Stimulated activated CD4-positive, alpha-beta T cell treated with anti-CD3 and anti-CD28 coated beads, Interleukin-1b, Interleukin-23, amount 100 ng/mL, for 48 hours (primary cell): Measurements from ENCODE around the gene PHF12.
"Not testable (repeated sequence)": the region's sequence is repeated elsewhere in the genome, so short reads cannot be mapped to it uniquely, and the experiment has no call there.

Source experiments
- DNase-seq: peaks from one replicate; pipeline ENCODE4 v3.0.0-alpha.2; 2020

The PHF12 gene

DNA sequence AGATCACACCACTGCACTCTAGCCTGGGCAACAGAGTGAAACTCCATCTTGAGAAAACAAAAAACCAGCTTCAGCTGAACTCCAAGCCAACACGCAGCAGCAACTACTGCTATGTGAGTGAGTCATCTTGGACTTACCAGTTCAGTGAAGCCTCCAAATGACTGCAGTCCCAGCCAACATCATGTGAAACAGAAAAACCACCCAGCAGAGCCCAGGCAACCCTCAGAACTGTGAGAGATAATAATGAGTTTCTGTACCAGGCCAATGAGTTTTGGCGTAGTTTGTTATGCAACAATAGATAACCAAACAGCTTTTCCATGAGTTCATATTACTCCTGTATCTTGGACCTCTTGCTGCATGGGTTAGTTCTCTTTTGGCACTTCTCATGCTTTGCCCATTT, 23.3 kb downstream of the PHF12 start:
- DNase-seq: peak; percentile 58

DNA sequence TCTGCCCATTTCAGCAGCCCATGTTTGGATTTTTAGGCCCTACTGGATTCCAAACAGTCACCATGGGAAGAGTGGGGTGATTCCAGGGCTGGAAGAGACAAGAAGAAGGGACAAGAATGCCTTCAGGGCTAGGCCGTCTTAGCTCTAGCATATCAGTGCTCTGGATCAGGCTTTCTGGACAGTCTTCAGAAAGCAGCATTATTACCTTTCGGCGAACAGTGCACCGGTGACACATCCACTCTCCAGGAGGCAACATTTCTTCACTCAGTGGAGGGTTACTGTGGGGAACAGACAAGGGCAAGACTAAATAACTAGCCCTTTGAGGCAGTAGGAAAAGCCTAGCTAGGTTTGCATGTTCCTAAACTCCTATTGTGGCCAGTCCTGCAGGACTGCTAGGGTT, 24.5 kb downstream of the PHF12 start:
- DNase-seq: no peak

- DNase-seq: no peak
Observed at GRCh38 chr17:28926366-28926765, 25.0 kb downstream of the PHF12 start.

DNA sequence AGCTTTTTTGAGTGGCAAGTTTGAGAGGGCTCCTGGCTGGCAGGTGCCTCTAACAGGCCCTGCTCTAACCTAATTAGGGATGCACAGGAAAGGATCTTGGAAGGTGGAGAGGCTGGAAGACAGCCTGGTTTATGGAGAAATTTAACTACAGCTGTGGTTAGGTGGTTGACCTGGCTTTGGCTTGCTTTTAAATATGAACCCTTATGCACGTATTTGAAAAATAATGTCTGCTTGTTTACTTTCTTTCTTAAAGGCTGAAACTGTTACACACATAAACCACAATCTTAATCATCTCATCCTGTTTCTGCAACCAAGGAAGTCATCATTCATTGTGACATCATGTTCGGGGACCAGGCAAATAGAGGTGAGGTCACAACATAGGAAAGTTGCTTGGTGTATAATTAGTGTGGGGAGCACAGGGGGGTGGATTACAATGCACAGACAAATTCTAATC, 25.4 kb downstream of the PHF12 start:
- DNase-seq: peak; percentile 40

- no peak for DNase-seq
Observed at GRCh38 chr17:28920201-28920600, 31.1 kb downstream of the PHF12 start.

DNA sequence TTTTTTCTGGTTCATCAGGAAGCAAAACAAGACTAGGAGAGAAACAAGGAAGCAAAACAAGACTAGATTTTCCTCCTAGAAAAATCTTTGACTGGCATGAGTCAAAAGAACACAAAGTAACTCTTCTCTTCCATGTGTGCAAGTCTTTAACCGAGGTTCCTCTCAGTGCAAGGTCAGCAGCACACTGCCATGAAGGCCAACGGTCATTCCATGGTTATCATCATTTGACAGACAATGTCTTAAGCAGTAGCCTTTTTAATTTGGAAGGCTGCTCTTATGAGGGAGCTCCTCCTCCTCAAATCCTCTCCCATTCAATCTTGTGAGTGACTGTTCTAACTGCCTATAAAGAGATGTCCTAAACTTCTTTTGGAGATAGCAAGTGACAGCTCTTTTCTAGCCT, 33.0 kb downstream of the PHF12 start:
- DNase-seq: no peak

DNA sequence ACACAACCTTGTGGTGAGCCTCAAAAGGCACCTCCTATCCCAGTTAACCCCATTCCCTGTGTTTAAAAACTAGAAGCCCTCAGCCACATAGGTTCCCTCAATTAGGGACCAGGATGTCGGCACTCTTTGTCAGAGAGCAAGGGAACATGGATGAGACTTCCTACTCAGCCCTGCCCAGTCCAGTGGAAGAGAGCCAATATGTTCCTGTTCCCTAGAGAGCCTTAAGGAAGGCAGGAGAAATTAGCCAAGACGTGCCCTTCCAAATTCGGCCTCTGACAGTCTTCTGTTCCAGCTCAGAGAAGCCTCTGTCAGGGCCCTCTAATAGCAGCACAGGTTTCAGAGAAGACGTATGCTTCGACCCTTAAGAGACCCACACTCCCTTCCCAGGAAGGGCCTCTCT, 33.9 kb downstream of the PHF12 start:
- no peak for DNase-seq

- DNase-seq: no peak
Observed at GRCh38 chr17:28917029-28917428, 34.3 kb downstream of the PHF12 start.

DNA sequence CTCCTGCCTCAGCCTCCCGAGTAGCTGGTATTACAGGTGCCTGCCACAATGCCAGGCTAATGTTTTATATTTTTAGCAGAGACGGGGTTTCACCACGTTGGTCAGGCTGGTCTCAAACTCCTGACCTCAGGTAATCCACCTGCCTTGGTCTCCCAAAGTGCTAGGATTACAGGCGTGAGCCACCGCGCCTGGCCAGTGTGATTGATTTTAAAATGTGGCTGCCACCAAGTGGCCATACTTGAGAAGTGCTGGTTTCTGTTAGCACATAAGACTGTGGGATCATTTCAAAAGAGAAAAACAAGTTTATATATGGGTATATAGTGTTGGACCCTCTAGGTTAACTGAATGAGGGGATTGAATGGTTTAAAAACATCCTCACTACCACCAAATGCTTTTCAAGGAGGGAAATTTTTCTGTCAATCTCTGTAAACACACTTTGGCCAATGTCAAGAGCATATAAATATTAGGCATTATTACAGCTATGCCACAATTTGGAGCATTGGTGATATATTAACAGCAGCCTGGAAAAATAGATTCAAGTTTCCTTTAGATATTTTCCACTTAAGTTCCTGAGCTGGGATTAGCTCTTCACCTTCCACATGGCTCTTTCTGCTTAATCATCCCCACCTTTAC, 34.9 kb downstream of the PHF12 start:
- no peak for DNase-seq

DNA sequence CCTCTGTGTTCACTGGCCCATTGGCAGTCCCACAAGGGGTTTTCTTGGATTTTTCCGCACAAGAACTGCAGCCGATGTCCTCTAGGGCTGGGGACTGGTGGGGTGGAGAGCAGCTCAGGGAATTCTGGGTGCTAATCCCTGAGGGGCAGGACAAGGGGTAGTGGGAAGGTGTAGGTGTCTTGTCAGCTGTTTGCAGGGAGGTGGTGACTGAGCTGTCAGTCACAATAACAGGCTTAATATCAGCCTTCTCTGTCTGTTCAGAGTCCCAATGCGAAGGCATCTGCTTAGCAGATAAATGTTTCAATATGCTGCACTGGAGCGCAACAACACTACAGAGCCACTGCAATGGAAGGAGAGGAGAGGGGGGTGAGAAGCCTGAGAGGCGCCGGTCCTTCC, 38.4 kb downstream of the PHF12 start:
- DNase-seq: no peak

DNA sequence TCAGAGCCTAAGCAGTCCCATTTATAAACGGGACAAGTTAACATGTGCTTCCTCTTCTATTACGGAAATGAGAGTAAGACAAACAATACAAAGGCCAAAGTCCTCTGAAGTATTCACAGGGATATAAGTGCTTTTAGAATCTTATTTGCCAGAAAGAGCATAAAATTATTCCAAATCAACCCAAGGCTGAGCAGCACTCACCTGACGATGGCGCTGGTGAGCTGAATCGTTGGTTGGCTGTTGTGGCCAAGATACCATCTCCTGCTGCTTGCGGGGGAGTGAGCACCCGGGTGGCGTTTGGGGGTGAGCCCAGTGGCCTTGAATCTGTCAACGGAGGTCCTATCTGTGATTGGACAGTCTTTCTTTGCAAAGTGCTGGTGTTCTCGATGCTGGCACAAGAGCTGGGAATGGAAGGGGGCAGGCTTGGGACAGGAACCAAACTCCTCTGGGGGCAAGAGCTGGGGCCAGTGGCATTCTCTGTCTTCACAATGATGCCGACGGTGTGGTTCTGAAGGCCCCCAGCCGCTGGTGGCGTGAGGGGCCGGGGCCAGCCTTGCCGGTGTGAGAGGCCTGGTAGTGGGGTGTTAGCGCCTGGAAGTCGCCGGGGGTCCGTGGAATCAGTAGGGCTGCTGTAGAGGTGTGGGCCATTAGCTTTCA, 38.9 kb downstream of the PHF12 start:
- DNase-seq: no peak

- DNase-seq: no peak
Observed at GRCh38 chr17:28911411-28912045, 39.8 kb downstream of the PHF12 start.

- DNase-seq: no peak
Observed at GRCh38 chr17:28910534-28910933, 40.8 kb downstream of the PHF12 start.

GRCh38 chr17:28908640-28909167, 42.6 kb downstream of the PHF12 start:
- no peak for DNase-seq

DNA sequence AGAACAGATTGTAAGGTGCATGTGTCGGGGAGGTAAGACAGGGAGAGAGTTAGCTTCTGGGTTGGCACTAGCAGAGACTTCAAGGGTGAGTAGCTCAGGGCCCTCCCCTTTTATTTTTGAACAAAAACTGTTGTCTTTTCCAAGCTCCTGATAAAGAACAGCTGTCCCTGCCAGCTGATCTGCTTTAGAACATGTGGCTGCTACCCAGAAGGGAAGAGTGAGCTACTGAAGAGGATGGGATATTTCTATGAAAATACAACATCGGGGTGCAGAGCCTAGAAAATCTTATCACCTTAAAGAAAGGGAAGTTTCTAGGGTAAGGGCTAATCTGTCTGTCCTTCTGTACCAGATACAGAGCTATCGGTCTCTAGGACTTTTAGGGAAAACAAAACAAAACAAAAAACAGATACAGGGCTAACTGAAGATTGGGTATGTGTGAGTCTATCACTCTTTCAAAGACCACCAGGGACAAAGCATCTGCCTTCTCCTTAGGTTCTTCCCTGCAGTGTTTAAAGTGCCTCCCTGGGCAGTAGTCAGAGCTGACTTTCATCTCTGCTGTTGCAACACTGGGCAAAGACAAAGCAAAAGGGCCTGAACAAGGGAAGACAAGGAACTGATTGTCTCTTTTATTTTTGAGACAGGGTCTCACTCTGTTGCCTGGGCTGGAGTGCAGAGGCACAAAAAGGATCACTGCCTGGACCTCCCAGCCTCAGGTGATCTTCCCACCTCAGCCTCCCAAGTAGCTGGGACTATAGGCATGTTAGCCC, 43.4 kb downstream of the PHF12 start:
- no peak for DNase-seq

DNA sequence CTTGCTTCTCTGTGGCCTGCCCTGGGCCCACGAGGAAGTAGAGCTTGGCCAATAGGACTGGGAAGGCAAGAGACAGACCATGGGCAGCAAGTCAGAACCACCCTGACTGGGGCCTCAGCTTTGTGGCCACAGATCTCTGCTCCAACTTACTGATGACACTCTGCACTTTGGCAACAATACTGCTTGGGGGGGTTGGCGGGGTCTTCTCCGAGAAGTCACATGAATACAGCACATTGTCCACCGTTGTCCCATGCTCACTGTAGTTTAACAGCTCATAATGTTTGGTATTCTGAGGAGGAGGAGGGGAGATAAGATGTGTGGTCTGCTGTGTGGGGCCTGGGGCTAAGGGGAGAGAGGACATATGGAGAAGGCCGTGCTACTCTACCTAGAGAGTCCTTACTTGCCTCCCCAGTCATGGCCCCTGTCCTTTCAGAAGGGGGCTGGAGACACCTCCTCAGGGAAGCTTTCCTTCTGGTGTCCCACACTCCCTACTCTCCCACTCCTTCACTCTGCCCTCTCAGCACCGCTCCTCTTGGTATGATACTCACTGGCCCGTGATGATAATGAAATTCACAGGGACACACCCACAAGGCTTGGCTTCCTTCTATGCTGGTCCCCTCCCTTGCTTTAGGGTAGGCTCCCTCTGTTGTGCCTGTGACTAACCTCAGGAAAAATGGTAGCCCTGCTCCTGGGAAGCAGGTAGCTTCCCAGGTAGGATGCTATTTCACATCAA, 44.4 kb downstream of the PHF12 start:
- no peak for DNase-seq

DNA sequence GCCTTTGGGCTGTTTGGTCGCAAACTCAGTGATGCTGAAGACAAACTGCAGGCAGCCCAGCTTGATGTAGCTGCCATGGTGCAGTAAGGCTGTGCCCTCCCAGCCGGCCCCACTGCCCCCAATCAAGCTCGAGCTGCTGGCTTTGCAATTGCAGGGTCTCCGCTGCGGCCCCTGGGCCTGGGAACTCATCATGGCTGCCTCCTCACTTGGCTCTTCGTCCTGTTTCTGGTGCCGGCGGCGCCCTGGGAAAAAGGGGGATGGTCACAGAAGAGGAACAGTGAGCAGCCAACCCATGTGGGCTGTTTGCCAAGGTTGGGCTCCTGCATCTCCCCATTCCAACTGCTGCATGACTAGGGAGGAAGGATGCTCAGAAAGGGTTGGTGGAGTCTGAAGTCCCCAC, 45.0 kb downstream of the PHF12 start:
- no peak for DNase-seq

DNA sequence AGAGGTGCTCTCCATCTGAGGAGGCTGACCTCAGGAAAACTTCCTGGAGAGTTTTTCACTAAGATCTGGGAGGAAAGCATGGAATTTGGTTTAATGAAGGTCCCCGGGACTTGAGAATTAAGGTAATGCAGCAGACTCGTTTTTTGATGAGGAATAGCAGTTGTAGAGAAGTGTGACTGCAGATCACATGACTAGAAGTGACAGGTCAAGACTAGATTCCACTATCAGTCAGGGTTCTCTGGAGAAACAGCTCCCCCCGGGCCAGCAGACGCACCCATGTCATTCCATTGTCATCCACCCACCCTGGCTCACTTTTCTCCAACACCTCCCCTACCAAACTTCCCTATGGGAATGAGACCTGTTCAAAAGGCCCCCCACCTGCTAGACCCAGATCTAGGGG, 46.5 kb downstream of the PHF12 start:
- no peak for DNase-seq

GRCh38 chr17:28903546-28903841, 47.8 kb downstream of the PHF12 start:
- DNase-seq: not testable (repeated sequence)

- DNase-seq: peak; percentile 93
Observed at GRCh38 chr17:28902819-28903545, 48.3 kb downstream of the PHF12 start, which contains the start of gene DHRS13. TSS of gene DHRS13 (minus strand) at chr17:28903079. CDS start at chr17:28902944, 135 bp downstream.

DNA sequence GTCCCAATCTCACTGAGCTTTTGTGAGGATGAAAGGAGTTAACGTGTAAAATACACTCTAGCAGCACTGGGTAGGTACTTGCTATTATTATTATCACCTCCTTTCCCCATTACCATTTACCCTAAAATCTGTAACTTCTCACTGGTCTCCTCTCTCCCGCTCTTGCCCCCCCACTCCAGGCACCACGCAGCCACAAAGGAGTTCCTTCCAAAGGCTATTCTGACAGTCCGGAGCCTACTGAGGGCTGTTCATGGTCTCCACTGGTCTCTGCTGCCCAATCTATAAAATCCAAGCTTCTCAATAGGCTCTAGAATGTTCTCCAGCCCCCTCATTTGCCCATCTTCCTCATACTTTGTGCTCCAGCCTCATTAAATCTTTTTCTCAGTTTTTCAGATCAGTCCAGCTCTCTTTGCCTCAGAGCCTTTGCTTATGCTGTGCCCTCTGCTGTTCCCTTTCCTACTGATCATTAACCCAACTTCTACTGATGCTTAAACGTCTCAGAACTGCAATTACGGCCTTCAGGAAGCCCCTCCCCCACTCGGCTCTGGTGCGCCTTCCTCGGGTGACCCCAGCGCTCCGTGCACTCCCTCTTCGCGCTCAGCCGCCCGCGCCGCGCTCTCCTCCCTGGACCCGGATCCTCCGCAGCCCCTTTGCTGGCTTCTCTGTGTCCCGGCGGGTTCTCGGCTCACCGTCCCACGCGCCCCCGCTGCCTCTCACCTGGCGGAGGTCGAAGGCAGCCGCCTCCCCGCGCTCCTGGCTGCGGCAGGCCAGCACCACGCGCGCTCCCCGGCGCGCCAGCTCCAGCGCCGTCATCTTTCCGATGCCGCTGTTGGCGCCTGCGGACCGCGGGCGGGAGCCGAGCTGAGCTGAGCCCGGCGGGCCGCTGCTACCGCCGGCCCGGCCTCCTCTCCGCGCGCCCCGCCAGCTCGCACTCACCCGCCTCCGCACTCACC, 49.2 kb downstream of the PHF12 start:
- peak; percentile 50 for DNase-seq
